ENCODE results near the gene TGFBR2.

DNA sequence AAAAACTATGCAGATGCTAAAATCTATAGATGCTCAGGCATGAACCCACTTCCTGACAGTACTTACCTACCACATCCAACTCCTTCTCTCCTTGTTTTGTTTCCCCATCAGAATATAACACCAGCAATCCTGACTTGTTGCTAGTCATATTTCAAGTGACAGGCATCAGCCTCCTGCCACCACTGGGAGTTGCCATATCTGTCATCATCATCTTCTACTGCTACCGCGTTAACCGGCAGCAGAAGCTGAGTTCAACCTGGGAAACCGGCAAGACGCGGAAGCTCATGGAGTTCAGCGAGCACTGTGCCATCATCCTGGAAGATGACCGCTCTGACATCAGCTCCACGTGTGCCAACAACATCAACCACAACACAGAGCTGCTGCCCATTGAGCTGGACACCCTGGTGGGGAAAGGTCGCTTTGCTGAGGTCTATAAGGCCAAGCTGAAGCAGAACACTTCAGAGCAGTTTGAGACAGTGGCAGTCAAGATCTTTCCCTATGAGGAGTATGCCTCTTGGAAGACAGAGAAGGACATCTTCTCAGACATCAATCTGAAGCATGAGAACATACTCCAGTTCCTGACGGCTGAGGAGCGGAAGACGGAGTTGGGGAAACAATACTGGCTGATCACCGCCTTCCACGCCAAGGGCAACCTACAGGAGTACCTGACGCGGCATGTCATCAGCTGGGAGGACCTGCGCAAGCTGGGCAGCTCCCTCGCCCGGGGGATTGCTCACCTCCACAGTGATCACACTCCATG lies 65.3 kb downstream of the TGFBR2 start:
- TF ChIP-seq FOSL1 (IDR thresholded peaks at IDR 0.05; ENCODE audit: low read depth), result no peak
- no peak for TF ChIP-seq JUND (IDR thresholded peaks at IDR 0.05)
- TF ChIP-seq POLR2A (IDR thresholded peaks at IDR 0.05; ENCODE audit: borderline replicate concordance, extremely low read depth, insufficient read depth, insufficient read length), result no peak
- TF ChIP-seq POLR2AphosphoS5 (IDR thresholded peaks at IDR 0.05; ENCODE audit: low read depth, low read length), result no peak
